HepG2 (cell line): ENCODE data around the gene MISFA. TPM values are rescaled to one million over a fixed set of nuclear protein-coding genes. Genes with fewer than 3 reads are reported as not detected.

Experiments
- AKNA ChIP-seq: sonication (generic); formaldehyde crosslinking; IDR thresholded peaks from 2 replicates; pipeline ENCODE4 v1.4.0; 2020; ENCODE audit warnings: missing genetic modification reagents, borderline replicate concordance
- CBX5 ChIP-seq: sonication (generic); formaldehyde crosslinking; IDR thresholded peaks from 2 replicates; pipeline ENCODE4 v1.4.0; 2020; ENCODE audit warnings: missing genetic modification reagents, borderline replicate concordance
- CEBPB ChIP-seq: IDR thresholded peaks from 2 replicates; pipeline ENCODE4 v1.6.1; 2011; ENCODE audit warnings: low read depth, low read length, improper control_type of control experiment, borderline replicate concordance
- ETV6 ChIP-seq: sonication (generic); formaldehyde crosslinking; conservative IDR thresholded peaks from 2 replicates; pipeline ENCODE4 v1.4.0; 2020; ENCODE audit warnings: missing genetic modification reagents
- NR2F1 ChIP-seq, 2 experiments: fragments of 450-650 bp in 1 of 2; formaldehyde crosslinking in 1 of 2; IDR thresholded peaks; 2 replicates each; pipeline versions ENCODE4 v1.5.0 to v1.6.1; 2016 to 2020; ENCODE audit warnings: mild to moderate bottlenecking in 1 of 2, missing compliant biosample characterization in 1 of 2, missing genetic modification reagents in 1 of 2, moderate library complexity in 1 of 2
- RAD51 ChIP-seq: fragments of 450-650 bp; IDR thresholded peaks from 2 replicates; pipeline ENCODE4 v1.6.1; 2016; ENCODE audit warnings: borderline replicate concordance
- ZBTB20 ChIP-seq: sonication (generic); formaldehyde crosslinking; IDR thresholded peaks from 2 replicates; pipeline ENCODE4 v1.8.1; 2023; ENCODE audit warnings: missing genetic modification reagents, low read depth, mild to moderate bottlenecking, borderline replicate concordance
- ZC3H13 ChIP-seq: sonication (generic); formaldehyde crosslinking; IDR thresholded peaks from 2 replicates; pipeline ENCODE4 v1.8.1; 2023; ENCODE audit warnings: mild to moderate bottlenecking, missing genetic modification reagents, moderate library complexity
- polyA plus RNA-seq, 8 experiments: library from polyadenylated mRNA; depleted of rRNA in 3 of 8; stranded (reverse) in 7 of 8; unstranded in 1 of 8; fragments of >200 nt; fragmentation: Illumina TruSeq in 4 of 8; extraction: Trizol in 4 of 8; gene quantifications; 2 replicates each; pipeline versions ENCODE4 v1.2.1 to v1.2.3, GENCODE V29; 2011 to 2016; ENCODE audit warnings: low read depth in 4 of 8, missing spikeins in 1 of 8, mixed read lengths in 1 of 8; ENCODE audit not compliant: insufficient read depth in 1 of 8
- total RNA-seq, 5 experiments: library from RNA; depleted of rRNA; stranded (reverse); fragments of >200 nt; fragmentation: Illumina TruSeq; extraction: Trizol; gene quantifications; 2 replicates each; pipeline ENCODE4 v1.2.3, GENCODE V29; 2016; ENCODE audit warnings: low read depth in 1 of 5
- TF ChIP-seq, protein P1 (sequence below): sonication (generic); formaldehyde crosslinking; IDR thresholded peaks from 2 replicates; pipeline ENCODE4 v1.4.0; 2020; ENCODE audit warnings: missing genetic modification reagents
- TF ChIP-seq, protein P2 (sequence below): sonication (generic); formaldehyde crosslinking; IDR thresholded peaks from 2 replicates; pipeline ENCODE4 v1.5.0; 2020; ENCODE audit warnings: missing genetic modification reagents, mild to moderate bottlenecking, borderline replicate concordance

The MISFA gene
- total and polyA plus RNA-seq, 2 of the 13 experiments (the other 11 are each of a cell fraction or from before 2014, with no cell fraction given) = 1.4 to 5.4 TPM

GRCh38 chr11:18588297-18589252, 11.0 kb upstream of the MISFA start, which contains the start of gene UEVLD (continued):
- TF ChIP-seq AKNA (peak; percentile 63; the same call in 1 of the 2 replicates), RAD51 (no peak), ZBTB20 (CRISPR knock-in tag) (peak; percentile 57; the same call in 1 of the 2 replicates), ZC3H13 (CRISPR knock-in tag) (no peak), CBX5 (CRISPR knock-in tag) (no peak; the same call in 1 of the 2 replicates), CEBPB (no peak), NR2F1 (CRISPR knock-in tag; IDR thresholded peaks at IDR 0.05) (0 out of 4 replicates have a peak, but pooled peaks of 1 of the 2 experiments have one; percentile 28), ETV6 (CRISPR knock-in tag) (no peak)
- TF ChIP-seq, protein P1, sequence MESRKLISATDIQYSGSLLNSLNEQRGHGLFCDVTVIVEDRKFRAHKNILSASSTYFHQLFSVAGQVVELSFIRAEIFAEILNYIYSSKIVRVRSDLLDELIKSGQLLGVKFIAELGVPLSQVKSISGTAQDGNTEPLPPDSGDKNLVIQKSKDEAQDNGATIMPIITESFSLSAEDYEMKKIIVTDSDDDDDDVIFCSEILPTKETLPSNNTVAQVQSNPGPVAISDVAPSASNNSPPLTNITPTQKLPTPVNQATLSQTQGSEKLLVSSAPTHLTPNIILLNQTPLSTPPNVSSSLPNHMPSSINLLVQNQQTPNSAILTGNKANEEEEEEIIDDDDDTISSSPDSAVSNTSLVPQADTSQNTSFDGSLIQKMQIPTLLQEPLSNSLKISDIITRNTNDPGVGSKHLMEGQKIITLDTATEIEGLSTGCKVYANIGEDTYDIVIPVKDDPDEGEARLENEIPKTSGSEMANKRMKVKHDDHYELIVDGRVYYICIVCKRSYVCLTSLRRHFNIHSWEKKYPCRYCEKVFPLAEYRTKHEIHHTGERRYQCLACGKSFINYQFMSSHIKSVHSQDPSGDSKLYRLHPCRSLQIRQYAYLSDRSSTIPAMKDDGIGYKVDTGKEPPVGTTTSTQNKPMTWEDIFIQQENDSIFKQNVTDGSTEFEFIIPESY (CRISPR knock-in tag) = no peak
- TF ChIP-seq, protein P2, sequence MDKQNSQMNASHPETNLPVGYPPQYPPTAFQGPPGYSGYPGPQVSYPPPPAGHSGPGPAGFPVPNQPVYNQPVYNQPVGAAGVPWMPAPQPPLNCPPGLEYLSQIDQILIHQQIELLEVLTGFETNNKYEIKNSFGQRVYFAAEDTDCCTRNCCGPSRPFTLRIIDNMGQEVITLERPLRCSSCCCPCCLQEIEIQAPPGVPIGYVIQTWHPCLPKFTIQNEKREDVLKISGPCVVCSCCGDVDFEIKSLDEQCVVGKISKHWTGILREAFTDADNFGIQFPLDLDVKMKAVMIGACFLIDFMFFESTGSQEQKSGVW (CRISPR knock-in tag) = no peak
